ENCODE measurements around the gene RERE.

The RERE gene

GRCh38 chr1:8716238-8716637, 101.2 kb downstream of the RERE start:
- peaks cover 63% of the 10 kb centered on the region for H3K4me1 ChIP-seq (ENCODE audit: control insufficient read depth, low read length)
- no peaks in the 10 kb centered on the region for H3K36me3 ChIP-seq (ENCODE audit: control insufficient read depth, low read length)
- H3K9me2 ChIP-seq (replicated peaks; ENCODE audit: control insufficient read depth, low read length), result no peaks in the 10 kb centered on the region
- peaks cover 4% of the 10 kb centered on the region; the same call in 1 of the 2 replicates for H4K20me1 ChIP-seq (ENCODE audit: control insufficient read depth, insufficient read depth, low read depth, low read length)
- no peaks in the 10 kb centered on the region for H3K9me3 ChIP-seq (ENCODE audit: control insufficient read depth, insufficient read depth, low read length)
- no peak overlapping the region for H3K27ac ChIP-seq (ENCODE audit: low read depth, low read length)
- H3K4me3 ChIP-seq (ENCODE audit: low read length), result no peak overlapping the region
- peaks cover 81% of the 10 kb centered on the region for H3K79me2 ChIP-seq (ENCODE audit: control insufficient read depth, low read length)
- 0 out of 2 replicates have a peak overlapping the region, but pooled peaks have one; percentile 17 for H3K4me2 ChIP-seq (ENCODE audit: low read length)
- H3F3A ChIP-seq (ENCODE audit: control insufficient read depth, insufficient read depth), result peaks cover 9% of the 10 kb centered on the region
- TF ChIP-seq EZH2phosphoT487 (IDR thresholded peaks at IDR 0.05; ENCODE audit: borderline replicate concordance, low read length) (no peak), CTCF (IDR thresholded peaks at IDR 0.05; ENCODE audit: low read depth, low read length, poor library complexity, severe bottlenecking) (no peak)
- H3K27me3 ChIP-seq (ENCODE audit: control insufficient read depth, low read length), result no peaks in the 10 kb centered on the region

- H3F3A ChIP-seq (ENCODE audit: control insufficient read depth, insufficient read depth), result peaks cover 9% of the 10 kb centered on the region
- H3K9me3 ChIP-seq (ENCODE audit: control insufficient read depth, insufficient read depth, low read length), result no peaks in the 10 kb centered on the region
- H4K20me1 ChIP-seq (ENCODE audit: control insufficient read depth, insufficient read depth, low read depth, low read length), result peaks cover 4% of the 10 kb centered on the region; the same call in 1 of the 2 replicates
- no peaks in the 10 kb centered on the region for H3K9me2 ChIP-seq (replicated peaks; ENCODE audit: control insufficient read depth, low read length)
- no peak overlapping the region for H3K27ac ChIP-seq (ENCODE audit: low read depth, low read length)
- H3K79me2 ChIP-seq (ENCODE audit: control insufficient read depth, low read length), result peaks cover 87% of the 10 kb centered on the region
- H3K4me2 ChIP-seq (ENCODE audit: low read length), result no peak overlapping the region
- peaks cover 56% of the 10 kb centered on the region for H3K4me1 ChIP-seq (ENCODE audit: control insufficient read depth, low read length)
- no peaks in the 10 kb centered on the region for H3K27me3 ChIP-seq (ENCODE audit: control insufficient read depth, low read length)
- H3K36me3 ChIP-seq (ENCODE audit: control insufficient read depth, low read length), result no peaks in the 10 kb centered on the region
- TF ChIP-seq EZH2phosphoT487 (IDR thresholded peaks at IDR 0.05; ENCODE audit: borderline replicate concordance, low read length), result no peak
- TF ChIP-seq CTCF (IDR thresholded peaks at IDR 0.05; ENCODE audit: low read depth, low read length, poor library complexity, severe bottlenecking), result no peak
- no peak overlapping the region for H3K4me3 ChIP-seq (ENCODE audit: low read length)
Observed at GRCh38 chr1:8714173-8714572, 103.3 kb downstream of the RERE start.

- H3K27me3 ChIP-seq (ENCODE audit: control insufficient read depth, low read length), result no peaks in the 10 kb centered on the region
- no peaks in the 10 kb centered on the region for H3K9me2 ChIP-seq (replicated peaks; ENCODE audit: control insufficient read depth, low read length)
- peak overlapping the region; percentile 85 for H3K4me2 ChIP-seq (ENCODE audit: low read length)
- H4K20me1 ChIP-seq (ENCODE audit: control insufficient read depth, insufficient read depth, low read depth, low read length), result no peaks in the 10 kb centered on the region
- peaks cover 9% of the 10 kb centered on the region for H3F3A ChIP-seq (ENCODE audit: control insufficient read depth, insufficient read depth)
- H3K36me3 ChIP-seq (ENCODE audit: control insufficient read depth, low read length), result no peaks in the 10 kb centered on the region
- no peaks in the 10 kb centered on the region for H3K9me3 ChIP-seq (ENCODE audit: control insufficient read depth, insufficient read depth, low read length)
- H3K4me1 ChIP-seq (ENCODE audit: control insufficient read depth, low read length), result peaks cover 49% of the 10 kb centered on the region
- peak overlapping the region; percentile 45 for H3K4me3 ChIP-seq (ENCODE audit: low read length)
- peaks cover 71% of the 10 kb centered on the region for H3K79me2 ChIP-seq (ENCODE audit: control insufficient read depth, low read length)
- TF ChIP-seq CTCF (IDR thresholded peaks at IDR 0.05; ENCODE audit: low read depth, low read length, poor library complexity, severe bottlenecking) (no peak), EZH2phosphoT487 (IDR thresholded peaks at IDR 0.05; ENCODE audit: borderline replicate concordance, low read length) (no peak)
- peak overlapping the region; percentile 65 for H3K27ac ChIP-seq (ENCODE audit: low read depth, low read length)
Observed at GRCh38 chr1:8712413-8713231, 104.8 kb downstream of the RERE start.
